Testis (tissue), 3 donors: ENCODE data around the gene LONP1. TPM values are rescaled to one million over a fixed set of nuclear protein-coding genes. Genes with fewer than 3 reads are reported as not detected.

Experiments
- DNase-seq: peaks from one replicate; pipeline ENCODE4 v3.0.0-alpha.2; 2019
- H3K27ac ChIP-seq, 2 donors: fragments of 200-600 bp; sonication (generic); one replicate each; pipeline ENCODE4 v1.5.1; 2019
- H3K27me3 ChIP-seq: fragments of 200-600 bp; sonication (generic); one replicate; pipeline ENCODE4 v1.5.1; 2019
- H3K36me3 ChIP-seq: fragments of 200-600 bp; sonication (generic); one replicate; pipeline ENCODE4 v1.5.1; 2017; ENCODE audit warnings: low read depth; ENCODE audit errors: missing control alignments
- H3K4me1 ChIP-seq: fragments of 200-600 bp; sonication (generic); one replicate; pipeline ENCODE4 v1.5.1; 2019
- H3K4me3 ChIP-seq, 2 donors: fragments of 200-600 bp; sonication (generic); one replicate each; pipeline ENCODE4 v1.5.1; 2017 to 2019
- H3K9me3 ChIP-seq: fragments of 200-600 bp; sonication (generic); one replicate; pipeline ENCODE4 v1.5.1; 2017
- POLR2A ChIP-seq: fragments of 450-650 bp; IDR thresholded peaks from one replicate; pipeline ENCODE4 v1.6.1; 2017; ENCODE audit warnings: antibody characterized with exemption, mild to moderate bottlenecking, moderate library complexity
- WGBS, 2 donors: methylation state at CpG; one replicate each; pipeline ENCODE4 v1.1.5; 2018; 5-methylcytosine and 5-hydroxymethylcytosine counted together
- intact Hi-C: fragments of 100-400 bp; cut with DNase I; formaldehyde crosslinking; loops from one replicate; pipeline ENCODE4 v1.15.1; 2023; ENCODE audit warnings: low total_unique reads
- polyA plus RNA-seq: library from polyadenylated mRNA; stranded (reverse); fragments of 350-450 nt; fragmentation: Illumina TruSeq; extraction: RNeasy Lipid Tissue Mini Kit (QIAGEN cat#74804); gene quantifications from one replicate; pipeline ENCODE4 v1.2.3, GENCODE V29; 2014; ENCODE audit warnings: low read depth, low replicate concordance; ENCODE audit not compliant: insufficient read depth
- total RNA-seq, 2 donors: library from RNA; depleted of rRNA; stranded (reverse); fragments of >200 nt; gene quantifications; one replicate each; pipeline ENCODE4 v1.2.3, GENCODE V29; 2016
- TF ChIP-seq, protein P1 (sequence below), 3 experiments: fragments of 450-650 bp in 2 of 3; fragments of 200-600 bp in 1 of 3; sonication (generic) in 1 of 3; IDR thresholded peaks; one replicate each; pipeline ENCODE4 v1.5.1; 2016 to 2019; ENCODE audit warnings: antibody characterized with exemption in 3 of 3, mild to moderate bottlenecking in 2 of 3, moderate library complexity in 1 of 3

The LONP1 gene
- total and polyA plus RNA-seq, 3 donors from 2014 or later: 48.1 to 133 (median 100) TPM

DNA sequence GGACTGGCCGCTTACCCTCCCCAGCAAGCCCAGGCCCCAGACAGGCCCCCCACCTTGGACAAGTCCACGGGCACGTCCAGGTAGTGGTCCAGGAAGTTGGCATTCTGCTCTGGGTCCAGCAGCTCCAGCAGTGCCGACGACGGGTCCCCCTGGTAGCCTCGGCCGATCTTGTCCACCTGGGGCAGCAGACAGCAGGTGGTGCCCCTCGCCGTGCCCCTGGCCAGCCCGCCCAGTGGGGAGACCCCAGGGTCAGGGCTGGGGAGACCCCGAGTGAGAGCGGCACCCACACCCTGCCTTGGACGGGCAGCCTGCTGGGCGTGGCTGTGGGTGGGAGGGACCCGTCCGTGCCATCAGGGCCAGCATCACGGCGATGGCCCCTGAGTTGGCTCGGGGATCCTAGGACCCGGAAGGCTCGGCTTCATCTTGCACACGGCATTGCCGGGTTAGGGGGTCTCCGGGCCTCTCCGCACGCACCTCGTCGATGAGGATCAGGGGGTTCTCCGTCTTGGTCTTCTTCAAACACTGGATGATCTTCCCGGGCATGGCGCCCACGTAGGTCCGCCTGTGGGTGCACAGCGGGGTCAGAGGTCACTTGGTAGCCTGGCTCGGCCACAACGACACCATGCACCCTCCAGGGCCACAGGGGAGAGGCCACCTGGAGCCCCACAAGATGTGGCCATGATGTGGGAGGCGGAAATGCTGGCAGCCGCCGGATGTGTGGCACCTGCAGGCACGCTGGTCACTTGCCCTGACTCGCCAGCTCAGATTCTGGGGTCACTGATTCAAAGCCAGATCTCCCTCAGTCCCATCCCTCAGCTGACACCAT lies 23.5 kb downstream of the LONP1 start:
- Histone ChIP-seq H3K27me3 (no peaks in the 10 kb centered on the region), H3K4me3 (no peak overlapping the region), H3K9me3 (no peaks in the 10 kb centered on the region), H3K4me1 (peaks cover 8% of the 10 kb centered on the region), H3K36me3 (no peaks in the 10 kb centered on the region), H3K27ac (no peak overlapping the region)
- no peak for TF ChIP-seq POLR2A
- TF ChIP-seq, protein P1, sequence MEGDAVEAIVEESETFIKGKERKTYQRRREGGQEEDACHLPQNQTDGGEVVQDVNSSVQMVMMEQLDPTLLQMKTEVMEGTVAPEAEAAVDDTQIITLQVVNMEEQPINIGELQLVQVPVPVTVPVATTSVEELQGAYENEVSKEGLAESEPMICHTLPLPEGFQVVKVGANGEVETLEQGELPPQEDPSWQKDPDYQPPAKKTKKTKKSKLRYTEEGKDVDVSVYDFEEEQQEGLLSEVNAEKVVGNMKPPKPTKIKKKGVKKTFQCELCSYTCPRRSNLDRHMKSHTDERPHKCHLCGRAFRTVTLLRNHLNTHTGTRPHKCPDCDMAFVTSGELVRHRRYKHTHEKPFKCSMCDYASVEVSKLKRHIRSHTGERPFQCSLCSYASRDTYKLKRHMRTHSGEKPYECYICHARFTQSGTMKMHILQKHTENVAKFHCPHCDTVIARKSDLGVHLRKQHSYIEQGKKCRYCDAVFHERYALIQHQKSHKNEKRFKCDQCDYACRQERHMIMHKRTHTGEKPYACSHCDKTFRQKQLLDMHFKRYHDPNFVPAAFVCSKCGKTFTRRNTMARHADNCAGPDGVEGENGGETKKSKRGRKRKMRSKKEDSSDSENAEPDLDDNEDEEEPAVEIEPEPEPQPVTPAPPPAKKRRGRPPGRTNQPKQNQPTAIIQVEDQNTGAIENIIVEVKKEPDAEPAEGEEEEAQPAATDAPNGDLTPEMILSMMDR (IDR thresholded peaks at IDR 0.05): no peak
- no peak for DNase-seq
- 84 to 96% methylated on average over 16 to 31 of the region's 42 CpGs for WGBS, 2 donors
- intact Hi-C loops: no loop called here

DNA sequence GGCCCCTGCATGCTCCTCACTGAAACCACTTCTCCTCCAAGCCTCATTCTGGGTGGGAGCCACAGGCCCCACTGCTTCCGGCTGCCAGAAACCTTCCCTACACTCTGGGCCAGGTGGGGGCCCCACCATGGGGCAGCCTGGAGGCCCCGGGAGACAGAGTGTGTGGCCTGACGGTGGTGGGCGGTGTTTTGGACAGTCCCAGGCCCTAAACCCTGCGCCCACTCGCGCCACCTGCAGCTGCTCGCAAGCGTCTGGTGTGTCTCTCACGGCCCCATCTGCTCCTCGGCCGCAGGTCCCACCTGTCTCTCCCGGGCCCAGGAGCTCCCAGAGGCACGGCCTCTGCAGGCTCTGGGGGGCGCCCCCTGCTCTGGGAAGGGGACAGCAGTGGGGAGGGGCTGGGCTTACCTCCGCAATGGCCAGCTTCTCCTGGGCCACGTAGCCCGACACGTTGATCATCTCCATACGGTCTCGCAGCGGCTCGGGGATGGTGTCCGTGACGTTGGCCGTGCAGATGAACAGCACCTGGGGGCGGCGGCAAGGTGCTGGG lies 24.2 kb downstream of the LONP1 start:
- no peaks in the 10 kb centered on the region for H3K36me3 ChIP-seq

DNA sequence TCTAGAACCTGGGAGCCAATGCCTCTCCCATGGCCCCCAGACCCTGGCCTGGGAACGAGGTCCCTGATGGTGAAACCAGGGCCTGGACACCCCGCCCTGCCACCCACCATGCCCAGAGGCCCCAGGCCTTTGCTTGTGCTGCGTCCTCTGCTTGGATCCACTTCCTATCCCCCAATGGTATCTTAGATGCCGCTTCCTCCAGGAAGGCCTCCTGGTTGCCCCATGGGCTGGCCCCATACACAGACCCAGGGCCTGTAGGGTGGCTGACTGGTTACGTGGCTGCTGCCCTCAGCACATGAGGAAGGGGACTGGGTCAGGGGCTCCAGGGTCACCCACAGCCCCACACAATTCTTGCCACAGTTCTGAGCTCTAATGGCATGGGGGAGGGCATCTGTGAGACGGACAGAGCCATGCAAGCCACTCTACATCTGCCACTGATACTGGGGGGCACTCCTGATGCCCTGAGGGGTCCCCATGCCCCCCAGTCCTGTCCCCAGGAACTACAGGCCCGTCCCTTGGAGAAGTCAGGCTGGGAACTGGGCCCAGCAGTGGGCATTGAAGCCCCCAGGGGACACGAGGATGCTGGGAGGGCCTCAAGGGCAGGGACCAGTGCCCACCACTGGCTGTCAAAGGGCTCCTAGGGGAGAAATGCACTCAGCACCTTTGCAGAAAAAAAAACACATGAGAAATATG lies 24.8 kb downstream of the LONP1 start:
- no peak for DNase-seq
- no peaks in the 10 kb centered on the region for H3K9me3 ChIP-seq
- no peaks in the 10 kb centered on the region for H3K36me3 ChIP-seq
- intact Hi-C loops: no loop called here
- no peak overlapping the region for H3K4me3 ChIP-seq
- no peaks in the 10 kb centered on the region for H3K27me3 ChIP-seq
- no peak overlapping the region for H3K27ac ChIP-seq
- no peak for TF ChIP-seq POLR2A
- TF ChIP-seq, protein P1 (IDR thresholded peaks at IDR 0.05): no peak
- peaks cover 8% of the 10 kb centered on the region for H3K4me1 ChIP-seq
- 84 to 91% methylated on average over 5 to 8 of the region's 8 CpGs for WGBS, 2 donors

More for the DNA sequence above, 24.2 kb downstream of the LONP1 start:
- H3K27ac ChIP-seq: no peak overlapping the region
- intact Hi-C loops: no loop called here
- no peaks in the 10 kb centered on the region for H3K9me3 ChIP-seq
- peaks cover 8% of the 10 kb centered on the region for H3K4me1 ChIP-seq
- WGBS, 2 donors: 85 to 87% methylated on average over 5 to 28 of the region's 28 CpGs
- TF ChIP-seq, protein P1 (IDR thresholded peaks at IDR 0.05): no peak
- TF ChIP-seq POLR2A: no peak
- H3K4me3 ChIP-seq: no peak overlapping the region
- H3K27me3 ChIP-seq: no peaks in the 10 kb centered on the region
- no peak for DNase-seq

DNA sequence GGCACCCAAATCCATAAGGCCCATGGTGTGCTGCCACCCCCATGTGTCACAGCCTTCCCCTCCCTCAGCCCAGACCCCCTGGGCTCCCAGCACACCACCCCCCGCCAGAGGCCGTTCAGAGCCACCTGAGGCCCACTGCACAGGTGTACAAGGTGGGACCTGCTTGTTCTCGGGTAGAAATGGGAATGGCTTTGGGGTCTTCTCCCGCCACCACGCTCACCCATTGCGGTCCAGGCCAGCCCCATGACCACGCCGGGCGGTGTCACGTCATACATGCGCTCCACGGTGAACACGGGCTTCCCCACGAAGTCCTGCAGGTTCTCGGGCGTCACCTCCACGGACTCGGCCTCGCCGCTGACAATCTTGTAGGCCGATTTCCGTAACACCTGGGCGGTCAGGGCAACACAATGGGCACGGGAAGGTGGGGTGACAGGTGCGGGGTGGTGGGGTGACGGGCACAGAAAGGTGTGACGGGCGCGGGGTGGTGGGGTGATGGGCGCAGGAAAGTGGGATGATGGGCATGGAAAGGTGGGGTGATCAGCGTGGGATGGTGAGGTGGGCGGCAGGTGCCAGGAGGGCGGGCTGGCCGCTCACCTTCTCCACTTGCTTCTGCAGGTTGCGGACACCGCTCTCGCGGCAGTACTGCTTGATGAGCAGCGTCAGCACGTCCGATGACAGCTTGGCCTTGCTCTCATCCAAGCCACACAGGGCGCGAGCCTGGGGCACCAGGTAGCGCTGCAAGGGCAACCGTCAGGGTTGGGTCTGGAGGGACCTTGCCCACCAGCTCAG lies 25.6 kb downstream of the LONP1 start:
- intact Hi-C loops: no loop called here
- Histone ChIP-seq H3K4me1 (peaks cover 11% of the 10 kb centered on the region), H3K9me3 (no peaks in the 10 kb centered on the region), H3K36me3 (no peaks in the 10 kb centered on the region), H3K4me3 (no peak overlapping the region), H3K27ac (no peak overlapping the region), H3K27me3 (no peaks in the 10 kb centered on the region)
- no peak for DNase-seq
- no peak for TF ChIP-seq POLR2A
- TF ChIP-seq, protein P1 (IDR thresholded peaks at IDR 0.05): no peak
- WGBS, 2 donors: 88 to 89% methylated on average over 34 to 45 of the region's 45 CpGs
